ENCODE measurements around the gene GNB5.

GNB5 gene

GRCh38 chr15:52164631-52165265, 26.4 kb downstream of the GNB5 start:
- no peak for DNase-seq

DNA sequence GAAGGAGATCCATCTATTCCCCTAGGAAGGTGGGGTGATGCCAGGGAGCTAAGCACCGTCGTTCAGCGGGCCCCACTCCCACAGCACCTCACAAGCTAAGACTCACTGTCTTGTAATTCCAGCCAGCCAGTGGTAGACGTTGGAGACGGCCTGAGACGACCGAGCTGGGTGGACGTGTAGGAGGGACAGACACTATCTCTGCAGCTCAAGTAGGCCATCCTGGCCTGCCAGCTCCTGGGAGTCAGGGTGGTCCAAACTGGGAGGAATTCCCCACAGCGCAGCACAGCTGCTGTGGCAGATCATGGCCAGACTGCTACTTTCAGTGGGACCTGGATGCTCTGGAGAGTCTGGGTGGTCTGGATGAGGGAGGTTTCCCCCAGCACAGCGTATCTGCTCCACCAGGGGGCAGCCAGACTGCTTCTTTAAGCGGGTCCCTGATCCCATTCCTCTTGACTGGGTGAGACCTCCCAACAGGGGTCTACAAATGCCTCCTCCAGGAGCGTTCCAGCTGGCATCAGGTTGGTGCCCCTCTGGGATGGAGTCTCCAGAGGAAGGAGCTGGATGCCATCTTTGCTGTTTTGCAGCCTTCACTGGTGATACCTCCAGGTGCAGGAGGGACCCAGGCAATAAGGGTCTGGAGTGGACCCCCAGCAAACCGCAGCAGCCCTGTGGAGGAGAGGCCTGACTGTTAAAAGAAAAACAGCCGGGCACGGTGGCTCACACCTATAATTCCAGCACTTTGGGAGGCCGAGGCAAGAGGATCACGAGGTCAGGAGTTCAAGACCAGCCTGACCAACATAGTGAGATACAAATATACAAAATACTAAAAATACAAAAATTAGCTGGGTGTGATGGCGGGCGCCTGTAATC, 27.6 kb downstream of the GNB5 start:
- DNase-seq = peak; percentile 11 to 18

DNA sequence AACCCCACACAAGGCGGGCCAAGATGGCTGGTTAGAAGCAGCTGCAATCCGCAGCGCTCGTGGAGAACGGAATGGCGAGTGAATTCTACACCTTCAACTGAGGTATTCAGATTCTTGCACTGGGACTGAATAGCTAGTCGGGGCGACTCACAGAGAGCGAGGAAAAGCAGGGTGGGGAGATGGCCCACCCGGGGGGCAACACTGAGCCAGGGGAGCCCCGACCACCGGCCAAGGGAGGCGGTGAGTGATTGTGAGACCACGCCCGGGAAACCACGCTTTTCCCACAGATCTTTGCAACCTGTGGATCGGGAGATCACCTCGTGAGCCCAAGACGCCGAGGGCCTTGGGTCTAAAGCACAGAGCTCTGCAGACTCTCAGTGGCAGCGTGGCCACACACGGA, 28.3 kb downstream of the GNB5 start:
- no peak for DNase-seq

GRCh38 chr15:52162260-52162659, 28.9 kb downstream of the GNB5 start:
- DNase-seq = no peak

DNA sequence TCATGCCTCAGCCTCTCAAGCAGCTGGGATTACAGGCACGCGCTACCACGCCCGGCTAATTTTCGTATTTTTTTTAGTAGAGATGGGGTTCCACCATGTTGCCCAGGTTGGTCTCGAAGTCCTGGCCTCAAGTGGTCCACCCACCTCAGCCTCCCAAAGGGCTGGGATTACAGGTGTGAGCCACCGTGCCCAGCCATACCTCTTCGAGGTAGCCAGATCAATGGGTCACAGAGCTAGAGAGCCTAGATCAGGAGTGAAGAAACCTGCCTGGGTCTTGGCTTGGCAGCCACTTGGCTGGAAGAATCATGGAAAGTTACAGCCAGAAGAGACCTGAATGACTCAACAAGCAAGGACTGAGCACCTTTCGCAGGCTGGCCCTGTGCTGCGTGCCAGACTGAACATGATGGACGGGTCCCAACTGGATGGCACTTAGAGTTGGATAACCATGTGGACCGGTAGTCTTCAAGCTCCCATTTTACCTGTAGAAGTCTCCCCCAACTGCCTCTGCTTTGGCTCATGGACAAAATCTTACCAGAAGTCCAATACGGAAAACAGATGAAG, 29.7 kb downstream of the GNB5 start:
- DNase-seq = no peak

DNA sequence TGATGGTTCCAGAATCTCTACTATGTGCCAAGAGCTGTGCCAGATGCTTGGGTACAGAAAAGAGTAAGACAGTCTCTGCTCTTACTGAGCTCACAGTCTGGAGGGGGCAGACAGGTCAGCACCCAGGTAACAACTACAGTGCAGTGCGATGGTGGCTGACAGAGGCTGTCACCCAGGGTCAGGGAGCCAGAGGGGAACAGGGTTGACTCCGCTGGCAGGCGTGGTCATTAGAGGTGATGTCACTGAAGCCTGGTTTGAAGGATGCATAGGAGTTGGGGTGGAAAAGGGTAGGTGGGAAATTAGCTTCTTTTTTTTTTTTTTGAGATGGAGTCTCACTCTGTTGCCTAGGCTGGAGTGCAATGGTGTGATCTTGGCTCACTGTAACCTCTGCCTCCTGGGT, 31.5 kb downstream of the GNB5 start:
- no peak for DNase-seq

GRCh38 chr15:52158084-52158765, 33.0 kb downstream of the GNB5 start:
- DNase-seq = no peak

DNA sequence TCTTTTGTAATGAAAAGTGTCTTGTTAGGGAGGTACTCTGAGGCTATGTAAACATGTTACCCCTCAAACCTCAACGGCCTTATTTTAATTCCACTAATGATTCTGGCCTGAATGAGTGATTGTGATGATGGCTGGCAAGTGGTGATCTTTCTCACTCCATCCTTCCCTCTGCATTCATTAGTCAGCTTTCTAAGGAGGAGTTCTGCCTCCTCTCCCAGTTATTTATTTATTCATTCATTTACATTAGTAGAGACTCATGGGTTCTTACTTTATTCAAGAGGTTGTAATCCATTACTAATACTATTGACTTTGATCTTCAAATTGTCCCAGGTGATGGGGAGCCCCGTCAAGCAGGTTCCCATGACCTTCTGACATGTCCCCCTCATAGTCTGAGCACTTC, 35.3 kb downstream of the GNB5 start:
- DNase-seq = no peak

- no peak for DNase-seq
Observed at GRCh38 chr15:52154896-52155865, 36.0 kb downstream of the GNB5 start.

DNA sequence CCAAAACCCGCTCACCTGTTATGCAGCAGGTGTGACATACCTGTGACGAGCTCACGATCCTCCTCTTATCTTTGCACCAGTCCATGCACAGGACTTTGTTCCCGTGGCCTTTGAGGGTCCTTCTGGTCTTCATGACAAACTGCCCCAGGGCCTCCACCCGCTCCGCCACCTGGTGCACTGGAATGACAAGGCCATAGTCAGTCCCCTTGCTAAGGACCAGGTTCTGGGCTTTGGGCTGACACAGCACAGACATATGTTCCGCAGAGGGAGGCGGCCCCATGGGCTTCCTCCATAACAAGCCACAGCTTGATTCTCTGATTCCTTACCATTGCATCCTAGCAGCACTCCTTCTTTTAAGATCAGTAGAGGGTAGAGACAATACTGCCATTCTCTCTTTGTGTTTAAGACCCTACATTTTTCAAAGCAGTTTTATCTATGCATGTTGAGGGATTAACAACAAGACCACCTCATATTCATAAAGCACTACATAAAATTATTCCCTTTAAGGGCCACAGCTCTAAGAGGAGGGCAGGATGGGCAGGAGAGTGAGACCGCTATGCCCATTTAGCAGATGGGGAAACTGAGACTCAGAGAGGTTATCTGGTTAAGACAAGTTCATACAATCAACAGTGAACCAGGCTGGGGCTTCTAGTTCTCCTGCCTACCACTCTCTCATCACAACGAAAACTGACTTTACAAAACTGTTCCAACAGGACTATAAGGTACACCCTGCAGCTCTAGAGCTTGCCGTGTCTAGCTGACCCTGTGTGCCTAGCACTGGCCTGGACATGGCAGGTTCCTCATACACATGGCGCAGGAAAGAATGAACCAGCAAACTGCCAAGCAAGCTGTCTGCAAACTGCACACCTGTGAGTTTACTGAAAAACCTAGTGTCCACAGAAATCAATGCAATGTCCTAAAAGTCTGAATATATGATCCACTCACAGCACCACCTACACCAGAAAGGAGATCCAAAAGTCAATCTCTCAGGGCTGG, 37.0 kb downstream of the GNB5 start:
- no peak for DNase-seq

- no peak for DNase-seq
Observed at GRCh38 chr15:52151353-52151752, 39.8 kb downstream of the GNB5 start.

GRCh38 chr15:52150871-52151270, 40.3 kb downstream of the GNB5 start:
- no peak for DNase-seq

- no peak for DNase-seq
Observed at GRCh38 chr15:52150043-52150825, 41.0 kb downstream of the GNB5 start.

DNA sequence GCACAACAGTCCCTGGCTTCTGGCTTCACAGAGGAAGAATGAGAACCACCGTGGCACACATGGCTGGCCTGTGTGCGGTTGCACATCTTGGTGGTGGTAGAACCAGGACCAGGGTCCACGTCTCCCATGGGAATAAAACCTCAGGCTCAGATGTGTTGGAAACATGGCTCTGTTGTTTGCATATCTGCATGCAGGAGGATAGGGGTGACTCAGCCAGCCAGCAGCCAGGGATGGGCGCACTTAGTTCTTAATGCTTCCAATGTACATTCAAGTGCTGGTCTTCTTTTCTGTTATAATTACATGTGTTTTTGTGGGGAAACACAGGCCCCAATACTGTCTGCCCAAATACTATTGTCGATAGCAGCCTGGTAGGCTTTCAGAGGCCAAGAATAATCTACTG, 42.8 kb downstream of the GNB5 start:
- no peak for DNase-seq

DNA sequence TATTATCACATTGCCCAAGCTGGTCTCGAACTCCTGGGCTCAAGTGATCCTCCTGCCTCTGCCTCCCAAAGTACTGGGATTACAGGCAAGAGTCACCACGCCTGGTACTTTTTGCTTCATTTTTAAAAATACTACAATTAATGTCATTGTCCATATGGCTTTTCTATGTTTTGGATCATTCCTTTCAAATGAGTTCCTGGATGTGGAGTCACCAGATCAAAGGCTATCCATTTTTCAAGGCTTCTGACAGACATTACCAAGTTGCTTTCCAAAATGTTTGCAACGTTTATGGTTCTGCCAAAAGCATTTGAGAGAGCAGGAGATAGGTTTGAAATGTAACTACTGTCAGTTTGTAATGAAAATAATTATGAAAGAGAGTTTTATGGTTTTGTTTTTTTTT, 44.4 kb downstream of the GNB5 start:
- no peak for DNase-seq

DNA sequence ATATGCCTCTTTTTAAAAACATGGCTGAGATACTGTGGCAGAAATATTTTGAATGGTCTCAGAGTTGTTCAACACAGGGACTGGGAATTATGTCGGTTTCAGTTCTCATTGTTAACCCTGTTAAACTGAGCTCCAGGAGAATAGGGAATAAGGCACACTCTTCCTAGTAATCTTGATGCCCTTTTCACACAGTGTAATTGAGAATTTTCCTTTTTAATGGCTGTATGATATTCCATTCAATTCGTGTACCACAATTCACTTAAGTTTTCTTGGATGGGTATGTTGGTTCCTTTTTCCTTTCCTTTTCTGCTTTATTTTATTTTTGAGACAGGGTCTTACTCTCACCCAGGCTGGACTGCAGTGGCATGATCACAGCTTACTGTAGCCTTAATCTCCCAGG, 44.9 kb downstream of the GNB5 start:
- DNase-seq = no peak

DNA sequence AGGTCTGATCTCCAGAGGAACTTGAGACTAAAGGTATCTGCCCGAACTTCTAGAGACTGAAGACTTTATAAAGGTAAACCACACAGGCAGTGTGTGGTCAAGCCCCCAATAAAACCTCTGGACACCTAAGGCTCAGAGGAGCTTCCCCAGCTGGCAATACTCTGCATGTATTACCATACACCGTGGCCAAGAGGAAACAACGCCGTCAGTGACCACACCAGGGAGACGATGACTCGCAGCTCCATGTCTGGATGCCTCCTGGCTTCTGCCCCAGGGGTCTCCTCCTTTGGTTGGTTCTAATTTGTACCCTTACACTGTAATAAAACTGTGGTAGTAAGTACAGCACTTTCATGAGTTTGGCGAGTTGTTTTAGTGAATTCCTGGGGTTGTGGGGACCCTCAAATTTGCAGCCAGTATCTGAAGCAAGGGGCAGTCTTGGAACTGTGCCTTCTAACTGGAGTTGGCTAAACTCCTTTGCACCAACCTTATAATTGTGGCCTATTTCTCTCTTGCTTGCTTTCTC, 46.5 kb downstream of the GNB5 start:
- no peak for DNase-seq

DNA sequence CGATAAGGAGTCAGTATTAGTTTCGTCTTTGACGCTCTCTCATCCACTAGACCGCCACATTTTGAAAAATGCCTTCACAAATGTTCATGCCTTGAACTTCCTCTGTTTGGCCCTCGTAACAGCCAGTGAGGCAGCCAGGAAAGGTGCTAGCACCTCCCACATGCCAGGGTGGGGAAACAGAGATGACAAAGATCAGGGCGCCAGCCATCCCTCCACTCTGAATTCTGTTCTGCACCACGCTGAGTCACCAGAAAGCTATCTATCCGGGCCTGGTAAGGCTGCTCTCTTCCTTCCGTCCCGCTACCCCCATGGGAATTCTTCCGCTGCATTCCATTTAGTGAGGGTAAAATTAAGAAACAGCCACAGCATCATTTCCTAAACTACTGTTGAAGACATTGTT, 47.3 kb downstream of the GNB5 start:
- no peak for DNase-seq

- DNase-seq = no peak
Observed at GRCh38 chr15:52140646-52141045, 50.5 kb downstream of the GNB5 start.

All from activated CD4-positive, alpha-beta T cell treated with anti-CD3 and anti-CD28 coated beads, Interleukin-2, amount 50 U/mL, for 48 hours (primary cell).